Subcutaneous abdominal adipose tissue (tissue), 5 donors: Measurements from ENCODE around the gene ZNF556.

Source experiments
- H3K27ac ChIP-seq: one replicate; pipeline ENCODE4 v1.7.0; 2013; ENCODE audit warnings: low read depth, mild to moderate bottlenecking, inconsistent platforms, low read length, moderate library complexity
- H3K27me3 ChIP-seq, 5 donors: one replicate each; pipeline ENCODE4 v1.7.0; 2013; ENCODE audit warnings: low read length in 5 of 5, inconsistent platforms in 1 of 5; ENCODE audit not compliant: control insufficient read depth in 5 of 5, insufficient read depth in 4 of 5
- H3K36me3 ChIP-seq, 5 donors: one replicate each; pipeline ENCODE4 v1.7.0; 2013; ENCODE audit warnings: low read length in 5 of 5; ENCODE audit not compliant: control insufficient read depth in 5 of 5, insufficient read depth in 5 of 5
- H3K4me1 ChIP-seq, 5 donors: one replicate each; pipeline ENCODE4 v1.7.0; 2013; ENCODE audit warnings: low read length in 5 of 5, mild to moderate bottlenecking in 3 of 5, moderate library complexity in 1 of 5; ENCODE audit not compliant: control insufficient read depth in 5 of 5, insufficient read depth in 5 of 5
- H3K4me3 ChIP-seq, 5 donors: one replicate each; pipeline ENCODE4 v1.7.0; 2013; ENCODE audit warnings: low read length in 5 of 5, low read depth in 1 of 5
- H3K9ac ChIP-seq, 5 donors: one replicate each; pipeline ENCODE4 v1.7.0; 2013; ENCODE audit warnings: low read length in 5 of 5, mild to moderate bottlenecking in 4 of 5, moderate library complexity in 3 of 5
- H3K9me3 ChIP-seq, 5 donors: one replicate each; pipeline ENCODE4 v1.7.0; 2013; ENCODE audit warnings: low read length in 5 of 5; ENCODE audit not compliant: control insufficient read depth in 5 of 5
- donor health status: healthy.
- donor health status: healthy.
- donor health status: healthy.
- donor health status: healthy.
- donor health status: healthy.

ZNF556 gene

GRCh38 chr19:2867025-2867991, at the start of gene ZNF556:
ZNF556 (plus strand) TSS chr19:2867335; CDS start chr19:2867422, 87 bp downstream.
- Histone ChIP-seq H3K36me3 (no peaks in the 10 kb centered on the region), H3K9ac (no peak within 1 kb of the TSS), H3K9me3 (no peaks in the 10 kb centered on the region), H3K27ac (no peak within 1 kb of the TSS), H3K27me3 (peaks cover 0 to 3% (median 0%) of the 10 kb centered on the region in 5 donors), H3K4me3 (peak within 1 kb of the TSS in 1 of 5 donors; percentile 36), H3K4me1 (no peaks in the 10 kb centered on the region)

DNA sequence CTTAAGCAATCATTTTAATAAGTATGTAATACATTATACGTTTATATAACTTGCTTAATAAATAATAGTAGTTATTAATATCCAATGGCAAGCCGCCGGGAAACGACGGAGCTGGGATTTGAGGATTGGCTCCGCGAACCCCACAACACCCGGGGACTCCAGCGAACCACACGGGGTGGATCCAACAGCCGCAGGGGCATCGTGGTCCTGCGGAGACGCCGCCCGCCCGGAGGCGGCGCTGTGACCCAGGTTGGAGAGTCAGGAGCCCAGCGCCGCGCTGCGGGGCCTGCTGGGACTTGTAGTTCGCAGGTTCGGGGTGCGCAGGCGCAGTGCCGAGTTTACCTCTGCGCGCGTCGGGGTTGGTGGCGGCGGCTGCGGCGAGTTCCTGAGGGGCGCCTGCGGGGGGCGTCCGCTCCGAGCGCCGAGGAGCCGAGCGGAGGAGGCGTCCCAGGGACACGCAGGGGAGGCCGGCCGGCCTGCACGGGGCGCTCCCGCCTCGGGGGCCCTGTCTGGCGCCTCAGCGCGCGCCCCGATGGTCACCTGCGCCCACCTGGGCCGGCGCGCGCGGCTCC, 47.5 kb upstream of the ZNF556 start, which contains the start of gene ZNF554:
TSS of gene ZNF554 (plus strand) at position 329 of the 572 bp plus-strand sequence. CDS start at position 533, 204 bp downstream.
- H3K9ac ChIP-seq, result peak within 1 kb of the TSS in 4 of 5 donors; percentile 74 to 89 (median 80)
- no peak within 1 kb of the TSS for H3K27ac ChIP-seq
- no peaks in the 10 kb centered on the region for H3K27me3 ChIP-seq
- peaks cover 0 to 16% (median 11%) of the 10 kb centered on the region in 5 donors for H3K4me1 ChIP-seq
- H3K9me3 ChIP-seq, result no peaks in the 10 kb centered on the region
- peaks cover 0 to 13% (median 4%) of the 10 kb centered on the region in 5 donors for H3K36me3 ChIP-seq
- H3K4me3 ChIP-seq, result peak within 1 kb of the TSS; percentile 63 to 89 (median 80)

- Histone ChIP-seq H3K9ac (peak overlapping the region in 4 of 5 donors; percentile 74 to 89 (median 80)), H3K27ac (no peak overlapping the region)
Measured at GRCh38 chr19:2820112-2820702, 46.9 kb upstream of the ZNF556 start.

GRCh38 chr19:2822846-2823245, 44.3 kb upstream of the ZNF556 start:
- Histone ChIP-seq H3K9me3 (no peaks in the 10 kb centered on the region), H3K27ac (no peak overlapping the region), H3K9ac (no peak overlapping the region), H3K4me1 (peaks cover 0 to 16% (median 11%) of the 10 kb centered on the region in 5 donors), H3K4me3 (no peak overlapping the region), H3K36me3 (peaks cover 0 to 20% (median 14%) of the 10 kb centered on the region in 5 donors), H3K27me3 (no peaks in the 10 kb centered on the region)

More at GRCh38 chr19:2820112-2820702, 46.9 kb upstream of the ZNF556 start:
- H3K9me3 ChIP-seq, result no peaks in the 10 kb centered on the region
- no peaks in the 10 kb centered on the region for H3K27me3 ChIP-seq
- H3K36me3 ChIP-seq, result peaks cover 0 to 12% (median 4%) of the 10 kb centered on the region in 5 donors
- H3K4me1 ChIP-seq, result peaks cover 0 to 16% (median 11%) of the 10 kb centered on the region in 5 donors
- H3K4me3 ChIP-seq, result peak overlapping the region; percentile 63 to 89 (median 80)

GRCh38 chr19:2823646-2824045, 43.5 kb upstream of the ZNF556 start:
- Histone ChIP-seq H3K9ac (no peak overlapping the region), H3K27ac (no peak overlapping the region), H3K27me3 (no peaks in the 10 kb centered on the region), H3K4me1 (peaks cover 0 to 16% (median 11%) of the 10 kb centered on the region in 5 donors), H3K4me3 (no peak overlapping the region), H3K9me3 (no peaks in the 10 kb centered on the region), H3K36me3 (peaks cover 0 to 26% (median 18%) of the 10 kb centered on the region in 5 donors)

DNA sequence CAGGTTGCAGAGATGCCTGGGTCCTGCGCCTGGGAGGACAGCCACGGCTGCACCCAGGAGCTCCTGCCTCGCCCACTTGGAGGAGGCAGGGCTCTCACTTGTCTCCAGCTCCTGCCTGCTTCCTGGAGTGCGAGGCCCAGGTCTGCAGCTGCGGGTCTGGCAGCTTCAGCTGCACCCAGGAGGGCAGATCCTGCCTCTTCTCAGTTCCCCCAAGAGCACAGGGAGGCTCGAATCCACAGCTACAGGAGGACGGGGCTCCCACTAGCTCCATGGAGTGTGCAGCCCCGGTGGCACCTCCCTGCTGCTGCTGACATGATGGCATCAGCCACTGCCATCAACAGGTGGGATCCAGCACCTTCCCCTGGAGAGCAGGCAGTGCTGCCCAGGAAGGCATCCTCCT, 43.0 kb upstream of the ZNF556 start:
- no peak overlapping the region for H3K4me3 ChIP-seq
- H3K27ac ChIP-seq, result no peak overlapping the region
- no peaks in the 10 kb centered on the region for H3K9me3 ChIP-seq
- H3K36me3 ChIP-seq, result peaks cover 0 to 26% (median 18%) of the 10 kb centered on the region in 5 donors
- peaks cover 0 to 16% (median 11%) of the 10 kb centered on the region in 5 donors for H3K4me1 ChIP-seq
- H3K27me3 ChIP-seq, result no peaks in the 10 kb centered on the region
- no peak overlapping the region for H3K9ac ChIP-seq

DNA sequence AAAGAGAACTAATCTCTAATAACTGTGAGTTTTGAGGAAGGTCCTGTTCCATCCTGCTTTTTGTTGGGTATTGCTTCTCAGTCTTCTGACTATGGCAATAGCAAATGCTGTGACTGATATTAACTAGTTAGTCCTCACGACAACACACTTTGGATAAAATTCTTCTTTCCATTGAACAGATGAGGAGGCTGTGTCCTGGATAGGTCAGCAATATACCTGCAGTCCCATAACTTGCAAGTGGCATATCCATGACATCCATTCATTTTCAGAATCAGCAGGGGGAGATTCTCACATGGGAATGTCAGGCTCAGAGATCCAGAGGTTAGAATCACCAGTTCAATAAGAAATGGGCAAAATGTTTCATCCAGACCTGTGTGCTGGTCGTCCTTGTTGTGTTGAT, 40.1 kb upstream of the ZNF556 start:
- Histone ChIP-seq H3K36me3 (peaks cover 0 to 26% (median 18%) of the 10 kb centered on the region in 5 donors), H3K27ac (no peak overlapping the region), H3K4me3 (no peak overlapping the region), H3K4me1 (no peaks in the 10 kb centered on the region), H3K9me3 (peaks cover 0 to 8% (median 0%) of the 10 kb centered on the region in 5 donors), H3K9ac (no peak overlapping the region), H3K27me3 (no peaks in the 10 kb centered on the region)

DNA sequence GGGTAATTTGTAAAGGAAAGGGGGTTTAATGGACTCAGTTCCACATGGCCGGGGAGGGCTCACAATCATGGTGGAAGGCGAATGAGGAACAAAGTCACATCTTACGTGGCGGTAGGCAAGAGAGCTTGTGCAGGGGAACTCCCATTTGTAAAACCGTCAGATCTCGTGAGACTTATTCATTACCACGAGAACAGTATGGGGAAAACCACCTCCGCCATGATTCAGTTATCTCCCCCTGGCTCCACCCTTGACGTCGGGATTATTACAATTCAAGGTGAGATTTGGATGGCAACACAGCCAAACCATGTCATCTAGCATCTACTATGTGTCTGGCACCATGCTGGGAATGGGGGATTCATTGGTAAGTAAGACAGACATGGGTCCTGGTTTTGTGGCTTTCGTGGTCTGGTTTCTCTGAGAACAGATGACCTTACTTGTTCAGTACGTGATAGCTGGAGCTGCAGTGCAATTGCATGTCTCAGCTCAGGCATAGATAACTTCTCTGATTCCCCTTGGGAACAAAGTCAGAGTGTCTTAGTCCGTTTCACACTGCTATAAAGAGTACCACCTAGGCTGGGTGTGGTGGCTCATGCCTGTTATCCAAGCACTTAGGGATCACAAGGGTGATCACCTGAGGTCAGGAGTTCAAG, 39.2 kb upstream of the ZNF556 start:
- Histone ChIP-seq H3K9me3 (peaks cover 0 to 15% (median 9%) of the 10 kb centered on the region in 5 donors), H3K4me1 (no peaks in the 10 kb centered on the region), H3K36me3 (peaks cover 3 to 34% (median 27%) of the 10 kb centered on the region in 5 donors), H3K27ac (no peak overlapping the region), H3K4me3 (no peak overlapping the region), H3K9ac (no peak overlapping the region), H3K27me3 (no peaks in the 10 kb centered on the region)

DNA sequence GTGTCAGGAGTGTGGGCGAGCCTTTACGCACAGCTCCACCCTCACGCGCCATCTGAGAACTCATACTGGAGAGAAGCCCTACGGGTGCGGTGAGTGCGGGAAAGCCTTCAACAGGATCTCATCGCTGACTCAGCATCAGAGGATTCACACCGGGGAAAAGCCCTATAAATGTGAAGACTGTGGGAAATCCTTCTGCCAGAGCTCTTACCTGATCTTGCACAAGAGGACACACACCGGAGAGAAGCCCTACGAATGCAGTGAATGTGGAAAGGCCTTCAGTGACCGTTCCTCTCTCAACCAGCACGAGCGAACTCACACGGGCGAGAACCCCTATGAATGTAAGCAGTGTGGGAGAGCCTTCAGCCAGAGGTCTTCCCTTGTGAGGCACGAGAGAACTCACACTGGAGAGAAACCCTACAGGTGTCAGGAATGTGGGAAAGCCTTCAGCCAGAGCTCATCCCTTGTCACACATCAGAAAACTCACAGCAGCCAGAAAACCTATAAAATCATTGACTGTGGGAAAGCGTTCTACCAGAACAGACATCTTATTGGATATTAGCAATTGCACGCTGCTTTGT, 32.8 kb upstream of the ZNF556 start:
- Histone ChIP-seq H3K9ac (peak overlapping the region in 1 of 5 donors; percentile 89), H3K27me3 (peaks cover 0 to 6% (median 0%) of the 10 kb centered on the region in 5 donors), H3K4me1 (peaks cover 0 to 8% (median 0%) of the 10 kb centered on the region in 5 donors), H3K9me3 (peaks cover 20 to 55% (median 50%) of the 10 kb centered on the region in 5 donors), H3K4me3 (peak overlapping the region; percentile 5 to 58 (median 32)), H3K27ac (no peak overlapping the region), H3K36me3 (peaks cover 9 to 30% (median 26%) of the 10 kb centered on the region in 5 donors)
